Activated naive CD4-positive, alpha-beta T cell treated with anti-CD3 and anti-CD28 coated beads for 36 hours (primary cell): ENCODE measurements around the gene NDC1. TPM values are rescaled to one million over a fixed set of nuclear protein-coding genes. Genes with fewer than 3 reads are reported as not detected.
"Not testable (repeated sequence)": the region's sequence is repeated elsewhere in the genome, so short reads cannot be mapped to it uniquely, and the experiment has no call there.

Experiments used
- CTCF ChIA-PET: fragments of 350-600 bp; sonication (Branson Sonifier 250); formaldehyde crosslinking; loops from one replicate; lab custom pipeline; 2021; ENCODE audit warnings: antibody characterized with exemption; lab: Charles Lee
- DNase-seq: peaks from one replicate; pipeline ENCODE4 v3.0.0-alpha.2; 2020
- H3K27ac Mint-ChIP-seq: one replicate; pipeline ENCODE4 v1.8.0; 2021; ENCODE audit warnings: mild to moderate bottlenecking, mixed read lengths
- H3K27me3 Mint-ChIP-seq: one replicate; pipeline ENCODE4 v1.8.0; 2021; ENCODE audit warnings: low read depth, mixed read lengths
- H3K36me3 Mint-ChIP-seq: one replicate; pipeline ENCODE4 v1.8.0; 2021; ENCODE audit warnings: low read depth, mixed read lengths
- H3K4me1 Mint-ChIP-seq: one replicate; pipeline ENCODE4 v1.8.0; 2021; ENCODE audit warnings: low read depth, mixed read lengths
- H3K4me3 Mint-ChIP-seq: one replicate; pipeline ENCODE4 v1.8.0; 2021; ENCODE audit warnings: mild to moderate bottlenecking, moderate library complexity, mixed read lengths
- H3K9me3 Mint-ChIP-seq: one replicate; pipeline ENCODE4 v1.8.0; 2021; ENCODE audit warnings: mixed read lengths
- intact Hi-C: fragments of 100-400 bp; cut with micrococcal nuclease; formaldehyde crosslinking; loops from one replicate; pipeline ENCODE4 v1.15.1; 2023
- total RNA-seq, 2 experiments: library from RNA; stranded (reverse); gene quantifications; one replicate each; pipeline ENCODE4 v1.2.3, GENCODE V29; 2021

NDC1 gene
- total RNA-seq, 2 experiments from 2014 or later, result 25.9 to 27.9 TPM

GRCh38 chr1:53787655-53788054 is 50.4 kb downstream of the NDC1 start:
- peaks cover 3% of the 10 kb centered on the region for H3K4me1 Mint-ChIP-seq
- H3K27ac Mint-ChIP-seq, result no peak overlapping the region
- DNase-seq, result no peak
- CTCF ChIA-PET, result interaction anchor here (1.0 kb wide), 1 partner anchor 73 kb away, joined by 3 read pairs; no protein-coding TSS in a partner anchor
- H3K4me3 Mint-ChIP-seq, result no peak overlapping the region
- H3K27me3 Mint-ChIP-seq, result no peaks in the 10 kb centered on the region
- H3K36me3 Mint-ChIP-seq, result peaks cover 41% of the 10 kb centered on the region
- no peaks in the 10 kb centered on the region for H3K9me3 Mint-ChIP-seq
- intact Hi-C loops, result no loop called here

- intact Hi-C loops, result no loop called here
- H3K4me3 Mint-ChIP-seq, result no peak overlapping the region
- H3K27ac Mint-ChIP-seq, result no peak overlapping the region
- no peaks in the 10 kb centered on the region for H3K9me3 Mint-ChIP-seq
- peaks cover 41% of the 10 kb centered on the region for H3K36me3 Mint-ChIP-seq
- H3K4me1 Mint-ChIP-seq, result peaks cover 3% of the 10 kb centered on the region
- CTCF ChIA-PET, result no interaction called here
- H3K27me3 Mint-ChIP-seq, result no peaks in the 10 kb centered on the region
- no peak for DNase-seq
Observed at GRCh38 chr1:53783056-53783455, 55.0 kb downstream of the NDC1 start.

GRCh38 chr1:53781654-53782053 is 56.4 kb downstream of the NDC1 start:
- DNase-seq, result no peak
- CTCF ChIA-PET, result interaction anchor here (1.0 kb wide), 1 partner anchor 44 kb away, joined by 4 read pairs; no protein-coding TSS in a partner anchor
- H3K27me3 Mint-ChIP-seq, result no peaks in the 10 kb centered on the region
- peaks cover 38% of the 10 kb centered on the region for H3K36me3 Mint-ChIP-seq
- no peaks in the 10 kb centered on the region for H3K9me3 Mint-ChIP-seq
- H3K4me1 Mint-ChIP-seq, result peaks cover 3% of the 10 kb centered on the region
- intact Hi-C loops, result no loop called here
- no peak overlapping the region for H3K27ac Mint-ChIP-seq
- no peak overlapping the region for H3K4me3 Mint-ChIP-seq

DNA sequence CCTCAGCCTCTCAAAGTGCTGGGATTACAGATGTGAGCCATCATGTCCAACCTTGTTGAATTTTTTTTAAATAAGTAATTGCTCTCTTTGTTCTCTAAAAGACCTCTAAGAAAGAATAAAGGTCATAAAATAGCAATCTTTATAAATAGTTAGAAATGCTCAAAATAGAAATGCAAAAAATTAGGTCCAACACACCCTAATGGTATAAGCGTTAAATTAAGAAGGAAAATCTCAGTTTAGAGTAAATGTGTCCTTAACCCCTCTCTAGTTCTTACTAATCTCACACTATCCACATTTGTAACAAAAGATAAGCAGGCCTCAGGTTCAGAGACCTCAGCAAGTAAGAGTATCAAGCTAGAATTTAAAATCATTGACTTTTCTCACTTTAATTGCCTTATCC is 60.8 kb downstream of the NDC1 start:
- no peak for DNase-seq
- Mint-ChIP-seq H3K27me3 (no peaks in the 10 kb centered on the region), H3K9me3 (no peaks in the 10 kb centered on the region), H3K4me1 (no peaks in the 10 kb centered on the region), H3K4me3 (no peak overlapping the region), H3K27ac (no peak overlapping the region), H3K36me3 (peaks cover 30% of the 10 kb centered on the region)
- CTCF ChIA-PET, result no interaction called here
- intact Hi-C loops, result no loop called here

GRCh38 chr1:53771648-53772047 is 66.4 kb downstream of the NDC1 start:
- Mint-ChIP-seq H3K4me1 (peaks cover 13% of the 10 kb centered on the region), H3K9me3 (no peaks in the 10 kb centered on the region), H3K27me3 (no peaks in the 10 kb centered on the region), H3K4me3 (no peak overlapping the region), H3K36me3 (peaks cover 45% of the 10 kb centered on the region), H3K27ac (no peak overlapping the region)
- intact Hi-C loops, result no loop called here
- DNase-seq, result no peak
- CTCF ChIA-PET, result interaction anchor here (1.0 to 2.2 kb wide), 2 partner anchors 18 to 41 kb away, joined by 3 to 5 read pairs; no protein-coding TSS in a partner anchor

GRCh38 chr1:53769780-53770179 is 68.3 kb downstream of the NDC1 start:
- H3K9me3 Mint-ChIP-seq, result no peaks in the 10 kb centered on the region
- CTCF ChIA-PET, result no interaction called here
- peaks cover 57% of the 10 kb centered on the region for H3K36me3 Mint-ChIP-seq
- no peak overlapping the region for H3K4me3 Mint-ChIP-seq
- intact Hi-C loops, result no loop called here
- DNase-seq, result no peak
- H3K27ac Mint-ChIP-seq, result no peak overlapping the region
- no peaks in the 10 kb centered on the region for H3K27me3 Mint-ChIP-seq
- peaks cover 15% of the 10 kb centered on the region for H3K4me1 Mint-ChIP-seq

DNA sequence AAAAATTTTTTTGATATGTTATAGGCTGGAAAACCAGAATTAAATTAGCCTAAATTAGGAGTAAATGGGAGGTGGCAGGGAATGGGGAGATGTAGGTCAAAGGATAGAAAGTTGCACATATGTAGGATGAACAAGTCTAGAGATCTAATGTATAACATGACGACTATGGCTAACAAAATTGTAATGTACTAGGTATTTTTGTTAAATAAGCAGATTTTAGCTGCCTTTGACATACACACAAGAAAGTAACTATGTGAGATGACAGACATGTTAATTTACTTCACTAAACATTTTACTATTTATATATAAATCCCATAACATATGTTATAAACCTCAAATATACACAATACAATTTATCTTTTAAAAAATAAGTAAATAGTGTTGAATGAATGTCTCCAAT is 68.9 kb downstream of the NDC1 start:
- DNase-seq, result no peak
- Mint-ChIP-seq H3K4me1 (peaks cover 15% of the 10 kb centered on the region), H3K9me3 (no peaks in the 10 kb centered on the region), H3K27me3 (no peaks in the 10 kb centered on the region), H3K4me3 (no peak overlapping the region), H3K36me3 (peaks cover 58% of the 10 kb centered on the region), H3K27ac (no peak overlapping the region)
- intact Hi-C loops, result no loop called here
- CTCF ChIA-PET, result no interaction called here

GRCh38 chr1:53766831-53767405 is 71.2 kb downstream of the NDC1 start:
- CTCF ChIA-PET, result interaction anchor here (0.6 to 1.3 kb wide), 3 partner anchors 12 to 13 kb away, joined by 3 to 5 read pairs (median 4); no protein-coding TSS in a partner anchor
- Mint-ChIP-seq H3K4me3 (no peak overlapping the region), H3K4me1 (peaks cover 15% of the 10 kb centered on the region), H3K9me3 (peaks cover 8% of the 10 kb centered on the region), H3K27ac (no peak overlapping the region), H3K27me3 (no peaks in the 10 kb centered on the region), H3K36me3 (peaks cover 64% of the 10 kb centered on the region)
- intact Hi-C loops, result no loop called here
- DNase-seq, result no peak

- H3K4me3 Mint-ChIP-seq, result no peak overlapping the region
- peaks cover 15% of the 10 kb centered on the region for H3K4me1 Mint-ChIP-seq
- no peaks in the 10 kb centered on the region for H3K27me3 Mint-ChIP-seq
- H3K36me3 Mint-ChIP-seq, result peaks cover 62% of the 10 kb centered on the region
- H3K9me3 Mint-ChIP-seq, result peaks cover 9% of the 10 kb centered on the region
- no peak overlapping the region for H3K27ac Mint-ChIP-seq
- CTCF ChIA-PET, result interaction anchor here (0.6 to 1.3 kb wide), 2 partner anchors 13 kb away, joined by 3 to 4 read pairs; no protein-coding TSS in a partner anchor
- no peak for DNase-seq
- intact Hi-C loops, result no loop called here
Observed at GRCh38 chr1:53766194-53766742, 71.8 kb downstream of the NDC1 start.

GRCh38 chr1:53765657-53766056 is 72.4 kb downstream of the NDC1 start:
- Mint-ChIP-seq H3K36me3 (peaks cover 57% of the 10 kb centered on the region), H3K4me3 (no peak overlapping the region), H3K27ac (no peak overlapping the region), H3K4me1 (peaks cover 12% of the 10 kb centered on the region), H3K27me3 (no peaks in the 10 kb centered on the region), H3K9me3 (peaks cover 9% of the 10 kb centered on the region)
- intact Hi-C loops, result no loop called here
- CTCF ChIA-PET, result interaction anchor here (1.3 kb wide), 1 partner anchor 12 kb away, joined by 4 read pairs; no protein-coding TSS in a partner anchor
- DNase-seq, result no peak

- intact Hi-C loops, result no loop called here
- CTCF ChIA-PET, result interaction anchor here (0.5 to 1.6 kb wide), 2 partner anchors 9 to 892 kb away, joined by 3 to 5 read pairs; no protein-coding TSS in a partner anchor
- no peak overlapping the region for H3K27ac Mint-ChIP-seq
Observed at GRCh38 chr1:53763911-53764310, 74.2 kb downstream of the NDC1 start.

DNA sequence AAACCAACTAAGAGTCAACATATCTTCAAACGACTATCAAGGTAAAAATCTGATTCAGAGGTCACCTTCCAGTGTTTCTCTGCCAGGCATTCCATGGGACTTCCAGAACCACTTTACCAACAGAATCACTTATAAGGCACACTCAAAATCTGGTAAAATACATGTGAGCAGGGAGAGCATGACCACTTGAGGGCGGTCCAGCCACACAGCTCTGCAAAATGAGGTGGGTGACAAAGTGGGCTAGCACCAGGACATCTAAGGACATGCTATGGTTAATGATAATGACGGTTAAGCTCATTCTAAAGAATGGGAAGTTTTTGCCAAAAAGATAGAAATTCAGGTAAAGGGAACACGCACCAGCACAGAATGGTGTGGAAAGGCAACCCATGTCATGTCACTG is 74.6 kb downstream of the NDC1 start:
- Mint-ChIP-seq H3K27ac (no peak overlapping the region), H3K4me1 (peaks cover 12% of the 10 kb centered on the region), H3K9me3 (peaks cover 9% of the 10 kb centered on the region), H3K36me3 (peaks cover 50% of the 10 kb centered on the region), H3K4me3 (no peak overlapping the region), H3K27me3 (no peaks in the 10 kb centered on the region)
- DNase-seq, result no peak
- intact Hi-C loops, result no loop called here
- CTCF ChIA-PET, result interaction anchor here (0.6 to 1.6 kb wide), 3 partner anchors 9 to 552 kb away, joined by 3 to 4 read pairs (median 3); no protein-coding TSS in a partner anchor

More at GRCh38 chr1:53763911-53764310, 74.2 kb downstream of the NDC1 start:
- no peak overlapping the region for H3K4me3 Mint-ChIP-seq
- H3K27me3 Mint-ChIP-seq, result no peaks in the 10 kb centered on the region
- H3K9me3 Mint-ChIP-seq, result peaks cover 9% of the 10 kb centered on the region
- H3K36me3 Mint-ChIP-seq, result peaks cover 54% of the 10 kb centered on the region
- no peak for DNase-seq
- H3K4me1 Mint-ChIP-seq, result peaks cover 12% of the 10 kb centered on the region

DNA sequence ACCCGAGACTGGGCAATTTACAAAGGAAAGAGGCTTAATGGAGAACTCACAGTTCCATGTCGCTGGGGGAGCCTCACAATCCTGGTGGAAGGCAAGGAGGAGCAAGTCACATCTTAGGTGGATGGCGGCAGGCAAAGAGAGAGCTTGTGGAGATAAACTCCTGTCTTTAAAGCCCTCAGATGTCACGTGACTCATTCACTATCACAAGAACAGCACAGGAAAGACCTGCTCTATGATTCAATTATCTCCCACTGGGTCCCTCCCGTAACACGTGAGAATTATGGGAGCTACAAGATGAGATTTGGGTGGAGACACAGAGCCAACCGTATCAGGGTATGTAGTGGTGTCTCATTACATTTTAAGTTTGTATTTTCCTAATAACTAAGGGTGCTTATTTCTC is 77.6 kb downstream of the NDC1 start:
- H3K4me3 Mint-ChIP-seq, CTCF ChIA-PET, H3K27me3 Mint-ChIP-seq, H3K27ac Mint-ChIP-seq, intact Hi-C loops, H3K9me3 Mint-ChIP-seq, DNase-seq, H3K4me1 Mint-ChIP-seq: not testable (repeated sequence)
- H3K36me3 Mint-ChIP-seq, result peaks cover 28% of the 10 kb centered on the region
